Measurements from ENCODE around the gene HEXD. TPM values are rescaled to one million over a fixed set of nuclear protein-coding genes. Genes with fewer than 3 reads are reported as not detected.

HEXD gene
- total and polyA plus RNA-seq, 2 donors (not counting 1 experiment from before 2014, with no cell fraction given): 6.4 to 16.7 TPM

DNA sequence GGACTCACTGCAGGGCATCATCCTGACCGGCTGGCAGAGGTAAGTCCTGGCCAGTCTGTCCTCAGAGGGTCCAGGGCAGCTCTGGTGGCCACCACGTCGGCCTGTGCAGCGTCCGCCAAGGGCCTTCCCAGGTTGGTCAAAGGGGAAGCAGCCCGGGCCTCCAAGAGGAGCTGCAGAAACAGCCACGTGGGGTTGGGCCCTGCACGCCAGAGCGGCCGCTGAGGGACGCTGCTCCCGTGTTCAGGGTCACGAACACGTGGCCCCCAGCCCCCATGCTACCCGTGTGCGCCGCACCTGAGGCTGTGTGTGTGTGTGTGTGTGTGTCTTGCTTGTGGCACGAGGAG is 19.1 kb downstream of the HEXD start:
- Histone ChIP-seq H3K79me2 (ENCODE audit: control insufficient read depth, insufficient read depth, low read length) (no peaks in the 10 kb centered on the region), H3K27ac (ENCODE audit: insufficient read depth, low read length) (no peak overlapping the region), H3K27me3 (ENCODE audit: control insufficient read depth, insufficient read depth, low read length) (no peaks in the 10 kb centered on the region), H2AFZ (ENCODE audit: low read length) (no peak overlapping the region), H3K9me3 (ENCODE audit: control insufficient read depth, insufficient read depth, low read depth, low read length) (no peaks in the 10 kb centered on the region), H4K20me1 (ENCODE audit: control insufficient read depth, extremely low read depth, insufficient read depth, low read length) (no peaks in the 10 kb centered on the region), H3K4me1 (ENCODE audit: control insufficient read depth, extremely low read depth, insufficient read depth, low read length) (no peaks in the 10 kb centered on the region), H3K4me3 (replicated peaks in 1 of 4; ENCODE audit: control extremely low read depth in 1 of 4, insufficient read depth in 1 of 4, low read depth in 3 of 4, low read length in 4 of 4) (no peak overlapping the region), H3K9ac (ENCODE audit: insufficient read depth, low read length) (no peak overlapping the region), H3K4me2 (ENCODE audit: extremely low read depth, insufficient read depth, low read length) (no peak overlapping the region), H3K36me3 (ENCODE audit: control insufficient read depth, insufficient read depth, low read length) (peaks cover 4% of the 10 kb centered on the region)
- TF ChIP-seq EZH2 (IDR thresholded peaks at IDR 0.05; ENCODE audit: low read length, missing control alignments): no peak
- TF ChIP-seq, protein P1, sequence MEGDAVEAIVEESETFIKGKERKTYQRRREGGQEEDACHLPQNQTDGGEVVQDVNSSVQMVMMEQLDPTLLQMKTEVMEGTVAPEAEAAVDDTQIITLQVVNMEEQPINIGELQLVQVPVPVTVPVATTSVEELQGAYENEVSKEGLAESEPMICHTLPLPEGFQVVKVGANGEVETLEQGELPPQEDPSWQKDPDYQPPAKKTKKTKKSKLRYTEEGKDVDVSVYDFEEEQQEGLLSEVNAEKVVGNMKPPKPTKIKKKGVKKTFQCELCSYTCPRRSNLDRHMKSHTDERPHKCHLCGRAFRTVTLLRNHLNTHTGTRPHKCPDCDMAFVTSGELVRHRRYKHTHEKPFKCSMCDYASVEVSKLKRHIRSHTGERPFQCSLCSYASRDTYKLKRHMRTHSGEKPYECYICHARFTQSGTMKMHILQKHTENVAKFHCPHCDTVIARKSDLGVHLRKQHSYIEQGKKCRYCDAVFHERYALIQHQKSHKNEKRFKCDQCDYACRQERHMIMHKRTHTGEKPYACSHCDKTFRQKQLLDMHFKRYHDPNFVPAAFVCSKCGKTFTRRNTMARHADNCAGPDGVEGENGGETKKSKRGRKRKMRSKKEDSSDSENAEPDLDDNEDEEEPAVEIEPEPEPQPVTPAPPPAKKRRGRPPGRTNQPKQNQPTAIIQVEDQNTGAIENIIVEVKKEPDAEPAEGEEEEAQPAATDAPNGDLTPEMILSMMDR (conservative IDR thresholded peaks at IDR 0.05 in 1 of 2, IDR thresholded peaks at IDR 0.05 in 1 of 2; ENCODE audit: low read depth in 1 of 2, low read length in 2 of 2): no peak
- DNase-seq (ENCODE audit: low read depth in 2 of 2): no peak

DNA sequence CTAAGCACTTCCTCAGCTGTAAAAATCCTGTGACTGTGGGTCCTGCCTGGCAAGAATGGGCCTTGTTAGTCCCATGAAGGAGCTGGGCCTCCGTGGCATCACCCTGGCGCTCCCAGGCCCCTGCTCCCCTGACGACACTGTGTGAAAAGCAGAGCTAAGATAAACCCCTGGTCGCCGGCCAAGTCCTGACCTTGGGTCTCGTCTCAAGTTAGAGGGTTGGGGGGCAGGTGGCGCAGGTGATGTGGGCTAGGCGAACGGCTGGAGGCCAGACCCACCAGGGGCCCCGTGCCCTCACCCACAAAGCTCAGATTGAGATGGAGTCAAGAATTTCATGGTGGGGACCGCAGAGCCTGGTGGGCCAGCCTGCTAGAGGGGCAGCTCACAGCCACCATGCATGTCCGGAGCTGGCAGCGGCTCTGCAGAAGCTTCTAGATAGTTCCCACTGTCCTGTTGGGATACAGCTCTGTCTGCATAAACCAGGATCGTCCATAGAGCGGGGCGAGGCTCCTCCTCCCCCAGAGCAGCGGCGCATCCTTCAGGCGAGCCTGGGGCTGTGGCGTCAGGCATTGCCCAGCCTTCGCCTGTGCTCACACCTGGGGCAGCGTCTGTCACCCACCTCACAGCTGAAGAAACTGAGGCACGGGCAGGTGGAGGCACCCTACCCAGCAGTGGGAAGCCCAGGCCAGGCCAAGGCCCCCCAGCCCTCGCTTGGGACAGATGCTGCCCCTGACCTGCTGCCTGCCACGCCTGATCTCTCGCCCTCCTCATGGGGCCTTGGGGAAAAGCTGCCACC is 20.4 kb downstream of the HEXD start:
- peaks cover 14% of the 10 kb centered on the region for H3K36me3 ChIP-seq (ENCODE audit: control insufficient read depth, insufficient read depth, low read length)
- no peaks in the 10 kb centered on the region for H3K27me3 ChIP-seq (ENCODE audit: control insufficient read depth, insufficient read depth, low read length)
- H3K4me2 ChIP-seq (ENCODE audit: extremely low read depth, insufficient read depth, low read length): no peak overlapping the region
- TF ChIP-seq, protein P1 (conservative IDR thresholded peaks at IDR 0.05 in 1 of 2, IDR thresholded peaks at IDR 0.05 in 1 of 2; ENCODE audit: low read depth in 1 of 2, low read length in 2 of 2): no peak
- no peak for TF ChIP-seq EZH2 (IDR thresholded peaks at IDR 0.05; ENCODE audit: low read length, missing control alignments)
- no peaks in the 10 kb centered on the region for H3K4me1 ChIP-seq (ENCODE audit: control insufficient read depth, extremely low read depth, insufficient read depth, low read length)
- no peaks in the 10 kb centered on the region for H3K9me3 ChIP-seq (ENCODE audit: control insufficient read depth, insufficient read depth, low read depth, low read length)
- no peaks in the 10 kb centered on the region for H3K79me2 ChIP-seq (ENCODE audit: control insufficient read depth, insufficient read depth, low read length)
- no peak for DNase-seq (ENCODE audit: low read depth in 2 of 2)
- no peak overlapping the region for H3K4me3 ChIP-seq (replicated peaks in 1 of 4; ENCODE audit: control extremely low read depth in 1 of 4, insufficient read depth in 1 of 4, low read depth in 3 of 4, low read length in 4 of 4)
- H3K27ac ChIP-seq (ENCODE audit: insufficient read depth, low read length): no peak overlapping the region
- no peaks in the 10 kb centered on the region for H4K20me1 ChIP-seq (ENCODE audit: control insufficient read depth, extremely low read depth, insufficient read depth, low read length)
- no peak overlapping the region for H2AFZ ChIP-seq (ENCODE audit: low read length)
- no peak overlapping the region for H3K9ac ChIP-seq (ENCODE audit: insufficient read depth, low read length)

DNA sequence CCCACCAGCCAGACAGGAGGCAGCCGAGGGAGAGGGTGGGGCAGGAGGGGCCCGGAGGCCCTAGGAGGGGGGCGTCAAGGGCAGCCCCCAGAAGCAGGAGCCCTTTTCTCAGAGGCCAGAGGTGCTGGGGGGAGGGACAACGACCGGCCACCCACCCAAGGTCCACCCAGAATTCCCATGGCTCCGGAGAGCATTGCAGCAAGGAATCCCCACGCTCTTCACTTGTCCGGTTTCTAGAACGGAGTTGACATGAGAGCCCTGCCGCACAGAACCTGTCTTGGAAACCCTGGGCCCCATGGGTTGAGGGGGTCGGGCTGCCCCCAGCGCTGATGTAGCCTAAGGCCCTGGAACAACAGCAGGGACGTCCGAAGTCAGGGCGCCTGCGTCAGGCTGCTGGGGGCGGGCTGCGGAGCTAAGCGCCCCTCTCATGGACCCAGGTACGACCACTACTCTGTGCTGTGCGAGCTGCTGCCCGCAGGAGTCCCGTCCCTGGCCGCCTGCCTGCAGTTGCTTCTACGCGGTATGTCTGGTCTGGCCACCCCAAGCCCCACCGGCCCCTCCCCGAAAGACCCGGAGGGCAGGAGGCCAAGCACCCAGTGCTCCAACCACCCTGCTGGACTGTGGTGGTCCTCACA is 21.2 kb downstream of the HEXD start:
- H3K4me2 ChIP-seq (ENCODE audit: extremely low read depth, insufficient read depth, low read length): no peak overlapping the region
- no peak overlapping the region for H2AFZ ChIP-seq (ENCODE audit: low read length)
- no peaks in the 10 kb centered on the region for H4K20me1 ChIP-seq (ENCODE audit: control insufficient read depth, extremely low read depth, insufficient read depth, low read length)
- peaks cover 17% of the 10 kb centered on the region for H3K36me3 ChIP-seq (ENCODE audit: control insufficient read depth, insufficient read depth, low read length)
- no peaks in the 10 kb centered on the region for H3K9me3 ChIP-seq (ENCODE audit: control insufficient read depth, insufficient read depth, low read depth, low read length)
- no peak overlapping the region for H3K4me3 ChIP-seq (replicated peaks in 1 of 4; ENCODE audit: control extremely low read depth in 1 of 4, insufficient read depth in 1 of 4, low read depth in 3 of 4, low read length in 4 of 4)
- H3K27ac ChIP-seq (ENCODE audit: insufficient read depth, low read length): no peak overlapping the region
- H3K79me2 ChIP-seq (ENCODE audit: control insufficient read depth, insufficient read depth, low read length): no peaks in the 10 kb centered on the region
- no peak for DNase-seq (ENCODE audit: low read depth in 2 of 2)
- no peaks in the 10 kb centered on the region for H3K4me1 ChIP-seq (ENCODE audit: control insufficient read depth, extremely low read depth, insufficient read depth, low read length)
- no peak for TF ChIP-seq EZH2 (IDR thresholded peaks at IDR 0.05; ENCODE audit: low read length, missing control alignments)
- TF ChIP-seq, protein P1 (conservative IDR thresholded peaks at IDR 0.05 in 1 of 2, IDR thresholded peaks at IDR 0.05 in 1 of 2; ENCODE audit: low read depth in 1 of 2, low read length in 2 of 2): no peak
- H3K9ac ChIP-seq (ENCODE audit: insufficient read depth, low read length): no peak overlapping the region
- H3K27me3 ChIP-seq (ENCODE audit: control insufficient read depth, insufficient read depth, low read length): no peaks in the 10 kb centered on the region

All from fibroblast of lung (primary cell).